ENCODE results near the gene CAPZB.

DNA sequence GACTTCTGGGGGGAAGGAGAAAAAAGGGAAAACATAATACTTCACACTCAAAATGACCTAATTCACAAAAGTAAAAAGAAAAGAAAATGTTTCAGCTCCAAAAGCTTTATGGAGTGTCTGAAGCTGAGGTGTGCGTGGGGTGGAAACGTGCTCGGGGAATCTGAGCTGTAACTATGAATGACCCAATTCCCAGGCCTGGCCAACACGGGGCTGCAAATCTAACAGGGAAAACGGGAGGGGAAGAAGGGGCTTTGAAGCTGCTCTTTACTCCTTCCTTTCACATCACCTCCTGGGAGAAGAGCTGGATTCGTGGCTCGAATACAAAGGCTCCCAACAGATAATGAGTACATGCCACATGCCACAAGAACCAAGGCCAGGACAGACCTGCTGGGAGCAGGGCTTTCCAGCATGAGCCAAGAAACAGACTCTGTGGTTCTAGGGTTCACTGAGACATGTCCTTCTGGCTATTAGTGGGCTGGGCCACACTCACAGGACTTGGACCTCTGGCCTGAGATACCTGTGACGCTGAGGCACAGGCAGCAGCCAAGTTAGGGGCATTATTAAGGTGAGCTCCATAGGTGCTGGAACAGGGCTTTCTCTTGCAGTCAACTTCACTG is 121.7 kb downstream of the CAPZB start:
- TF ChIP-seq SNAI2 (CRISPR knock-in tag; IDR thresholded peaks at IDR 0.05) (no peak), ZNF8 (CRISPR knock-in tag; IDR thresholded peaks at IDR 0.05) (no peak), ARNTL (CRISPR knock-in tag; IDR thresholded peaks at IDR 0.05; ENCODE audit: borderline replicate concordance, low read depth) (no peak), ESRRG (CRISPR knock-in tag; IDR thresholded peaks at IDR 0.05) (no peak), TCF4 (CRISPR knock-in tag; IDR thresholded peaks at IDR 0.05; ENCODE audit: borderline replicate concordance) (no peak), RARB (CRISPR knock-in tag; IDR thresholded peaks at IDR 0.05) (no peak)
- TF ChIP-seq, protein P1, sequence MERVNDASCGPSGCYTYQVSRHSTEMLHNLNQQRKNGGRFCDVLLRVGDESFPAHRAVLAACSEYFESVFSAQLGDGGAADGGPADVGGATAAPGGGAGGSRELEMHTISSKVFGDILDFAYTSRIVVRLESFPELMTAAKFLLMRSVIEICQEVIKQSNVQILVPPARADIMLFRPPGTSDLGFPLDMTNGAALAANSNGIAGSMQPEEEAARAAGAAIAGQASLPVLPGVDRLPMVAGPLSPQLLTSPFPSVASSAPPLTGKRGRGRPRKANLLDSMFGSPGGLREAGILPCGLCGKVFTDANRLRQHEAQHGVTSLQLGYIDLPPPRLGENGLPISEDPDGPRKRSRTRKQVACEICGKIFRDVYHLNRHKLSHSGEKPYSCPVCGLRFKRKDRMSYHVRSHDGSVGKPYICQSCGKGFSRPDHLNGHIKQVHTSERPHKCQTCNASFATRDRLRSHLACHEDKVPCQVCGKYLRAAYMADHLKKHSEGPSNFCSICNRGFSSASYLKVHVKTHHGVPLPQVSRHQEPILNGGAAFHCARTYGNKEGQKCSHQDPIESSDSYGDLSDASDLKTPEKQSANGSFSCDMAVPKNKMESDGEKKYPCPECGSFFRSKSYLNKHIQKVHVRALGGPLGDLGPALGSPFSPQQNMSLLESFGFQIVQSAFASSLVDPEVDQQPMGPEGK (CRISPR knock-in tag; IDR thresholded peaks at IDR 0.05; ENCODE audit: borderline replicate concordance): no peak
- TF ChIP-seq, protein P2, sequence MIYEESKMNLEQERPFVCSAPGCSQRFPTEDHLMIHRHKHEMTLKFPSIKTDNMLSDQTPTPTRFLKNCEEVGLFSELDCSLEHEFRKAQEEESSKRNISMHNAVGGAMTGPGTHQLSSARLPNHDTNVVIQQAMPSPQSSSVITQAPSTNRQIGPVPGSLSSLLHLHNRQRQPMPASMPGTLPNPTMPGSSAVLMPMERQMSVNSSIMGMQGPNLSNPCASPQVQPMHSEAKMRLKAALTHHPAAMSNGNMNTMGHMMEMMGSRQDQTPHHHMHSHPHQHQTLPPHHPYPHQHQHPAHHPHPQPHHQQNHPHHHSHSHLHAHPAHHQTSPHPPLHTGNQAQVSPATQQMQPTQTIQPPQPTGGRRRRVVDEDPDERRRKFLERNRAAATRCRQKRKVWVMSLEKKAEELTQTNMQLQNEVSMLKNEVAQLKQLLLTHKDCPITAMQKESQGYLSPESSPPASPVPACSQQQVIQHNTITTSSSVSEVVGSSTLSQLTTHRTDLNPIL (CRISPR knock-in tag; IDR thresholded peaks at IDR 0.05; ENCODE audit: low read depth): no peak

Data from SK-N-SH treated with all-trans-retinoic acid at 6 μM for 48 hours (cell line).